ENCODE data around the gene PIK3AP1.

Gene PIK3AP1

GRCh38 chr10:96651998-96652431 lies 68.3 kb downstream of the PIK3AP1 start:
- TF ChIP-seq CTCF (IDR thresholded peaks at IDR 0.05; ENCODE audit: insufficient read depth, low read depth, low read length, missing control alignments), result no peak
- no peak overlapping the region for H3K4me3 ChIP-seq (ENCODE audit: low read length)

GRCh38 chr10:96650958-96651357 lies 69.4 kb downstream of the PIK3AP1 start:
- no peak overlapping the region for H3K4me3 ChIP-seq (ENCODE audit: low read length)
- DNase-seq (ENCODE audit: low read depth), result no peak
- no peak for TF ChIP-seq CTCF (IDR thresholded peaks at IDR 0.05; ENCODE audit: insufficient read depth, low read depth, low read length, missing control alignments)

More at GRCh38 chr10:96651998-96652431, 68.3 kb downstream of the PIK3AP1 start:
- DNase-seq (ENCODE audit: low read depth), result no peak

GRCh38 chr10:96648297-96648696 lies 72.0 kb downstream of the PIK3AP1 start:
- no peak for DNase-seq (ENCODE audit: low read depth)
- no peak for TF ChIP-seq CTCF (IDR thresholded peaks at IDR 0.05; ENCODE audit: insufficient read depth, low read depth, low read length, missing control alignments)
- H3K4me3 ChIP-seq (ENCODE audit: low read length), result no peak overlapping the region

- no peak for DNase-seq (ENCODE audit: low read depth)
- H3K4me3 ChIP-seq (ENCODE audit: low read length), result no peak overlapping the region
- no peak for TF ChIP-seq CTCF (IDR thresholded peaks at IDR 0.05; ENCODE audit: insufficient read depth, low read depth, low read length, missing control alignments)
Observed at GRCh38 chr10:96647466-96647865, 72.8 kb downstream of the PIK3AP1 start.

- no peak overlapping the region for H3K4me3 ChIP-seq (ENCODE audit: low read length)
- no peak for TF ChIP-seq CTCF (IDR thresholded peaks at IDR 0.05; ENCODE audit: insufficient read depth, low read depth, low read length, missing control alignments)
- DNase-seq (ENCODE audit: low read depth), result no peak
Observed at GRCh38 chr10:96646751-96647166, 73.6 kb downstream of the PIK3AP1 start.

- TF ChIP-seq CTCF (IDR thresholded peaks at IDR 0.05; ENCODE audit: insufficient read depth, low read depth, low read length, missing control alignments), result no peak
- no peak for DNase-seq (ENCODE audit: low read depth)
- H3K4me3 ChIP-seq (ENCODE audit: low read length), result no peak overlapping the region
Observed at GRCh38 chr10:96646301-96646700, 74.0 kb downstream of the PIK3AP1 start.

GRCh38 chr10:96645191-96645721 lies 75.1 kb downstream of the PIK3AP1 start:
- no peak for DNase-seq (ENCODE audit: low read depth)
- no peak for TF ChIP-seq CTCF (IDR thresholded peaks at IDR 0.05; ENCODE audit: insufficient read depth, low read depth, low read length, missing control alignments)
- H3K4me3 ChIP-seq (ENCODE audit: low read length), result no peak overlapping the region
